SH-SY5Y (cell line): ENCODE measurements around the gene HRAS.

Source experiments
- GATA2 ChIP-seq: IDR thresholded peaks from 2 replicates; pipeline ENCODE4 v1.6.1; 2011; ENCODE audit warnings: mild to moderate bottlenecking, low read depth, low read length
- GATA3 ChIP-seq: IDR thresholded peaks from 2 replicates; pipeline ENCODE4 v1.6.1; 2011; ENCODE audit warnings: low read depth, mild to moderate bottlenecking, low read length, moderate library complexity

Gene HRAS

DNA sequence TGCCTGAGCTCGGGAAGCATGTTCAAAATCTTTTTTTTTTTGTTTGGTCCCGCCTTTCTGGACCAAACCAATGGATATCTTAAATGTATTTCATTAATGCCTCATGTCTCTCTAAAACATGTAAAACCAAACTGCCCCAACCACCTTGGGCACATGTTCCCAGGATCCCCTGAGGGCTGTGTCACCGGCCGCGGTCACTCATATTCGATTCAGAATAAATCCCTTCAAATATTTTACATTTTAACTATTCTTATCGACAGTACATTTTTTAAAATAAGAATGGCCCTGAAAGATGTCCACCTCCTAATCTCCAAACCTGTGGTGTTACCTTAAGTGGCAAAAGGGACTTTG, 30.4 kb downstream of the HRAS start:
- TF ChIP-seq GATA3 (no peak), GATA2 (no peak)

DNA sequence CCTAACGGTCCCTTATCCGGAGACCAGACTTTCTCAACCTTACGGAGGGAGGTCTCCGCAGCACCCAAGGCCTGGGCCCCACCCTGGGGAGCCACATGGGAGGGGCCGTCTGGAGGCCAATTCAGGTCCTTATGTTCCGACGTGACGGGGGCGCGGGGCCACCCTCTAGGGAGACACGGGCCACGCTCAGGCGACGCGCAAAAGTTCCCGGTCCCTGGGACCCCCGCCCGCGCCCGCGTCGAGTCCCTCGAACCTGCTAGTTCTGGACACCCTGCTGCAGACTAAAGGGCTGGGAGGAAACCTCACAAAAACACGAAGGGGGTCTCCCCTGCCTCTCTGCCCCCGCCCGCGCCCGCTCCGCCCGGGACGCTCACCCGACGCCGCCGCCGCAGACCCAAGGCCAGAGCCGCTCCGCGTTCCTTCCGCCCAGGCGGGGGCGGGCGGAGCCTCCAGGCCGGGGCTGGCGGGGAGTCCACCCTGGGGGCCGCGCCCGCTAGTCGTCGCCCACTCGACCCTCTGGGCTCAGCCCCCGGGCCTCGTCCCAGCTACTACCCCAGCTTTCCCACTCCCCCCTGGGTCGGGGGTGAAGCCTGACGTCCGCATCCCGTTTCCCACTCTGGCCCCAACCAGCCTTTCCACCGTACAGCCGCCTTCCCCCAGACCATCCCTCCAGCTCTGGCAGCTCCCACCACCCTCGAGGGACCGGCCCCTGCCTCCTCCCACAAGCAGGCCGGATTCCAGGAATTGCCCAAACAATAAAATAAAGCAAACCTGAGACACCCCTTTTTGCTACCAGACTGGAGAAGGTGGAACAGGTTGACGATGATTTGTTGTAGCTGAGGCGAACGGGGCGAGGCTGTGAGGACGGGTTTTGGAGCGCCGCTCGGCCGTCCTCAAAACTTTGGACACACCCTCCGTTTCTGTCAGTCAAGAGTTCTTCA, 31.1 kb downstream of the HRAS start:
- TF ChIP-seq GATA3 (no peak), GATA2 (no peak)

DNA sequence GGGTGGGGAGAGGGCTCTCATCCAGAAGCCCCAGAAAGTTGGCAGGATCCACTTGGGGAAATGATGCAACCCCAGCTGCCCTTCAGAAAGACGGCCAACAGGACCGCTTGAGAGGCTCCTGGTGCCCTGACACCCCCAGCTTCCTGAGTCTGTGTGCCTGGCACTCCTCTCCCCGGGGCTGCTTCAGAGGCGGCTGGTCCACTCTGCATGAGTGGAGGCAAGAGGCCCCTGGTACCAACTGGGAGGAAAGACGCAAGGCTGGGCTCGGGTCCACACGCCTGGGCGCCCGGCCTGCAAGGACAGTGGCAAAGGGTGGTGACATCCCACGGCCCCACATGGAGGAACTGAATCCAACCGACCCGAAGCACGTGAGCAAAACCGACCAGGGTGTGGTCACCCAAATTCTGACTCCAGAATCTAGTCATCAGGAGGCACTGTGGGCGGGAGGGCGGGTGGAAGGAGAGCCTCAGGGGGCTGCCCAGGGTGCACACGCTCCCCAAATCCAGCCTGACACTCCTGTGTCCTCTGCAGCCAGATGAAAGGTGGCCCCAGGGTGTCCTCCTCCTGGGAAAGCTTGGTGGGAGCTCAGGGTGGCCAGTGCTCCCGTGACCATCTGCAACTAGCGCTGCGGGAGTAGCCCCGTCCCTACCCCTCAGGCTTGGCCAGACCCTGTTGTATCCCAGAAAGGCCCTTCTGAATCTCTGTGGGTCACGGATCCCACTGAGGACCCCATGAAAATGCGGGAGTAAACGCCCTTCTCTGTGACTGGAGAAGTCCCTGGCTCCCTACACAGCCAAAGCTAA, 32.0 kb downstream of the HRAS start:
- TF ChIP-seq GATA2 (no peak), GATA3 (no peak)

DNA sequence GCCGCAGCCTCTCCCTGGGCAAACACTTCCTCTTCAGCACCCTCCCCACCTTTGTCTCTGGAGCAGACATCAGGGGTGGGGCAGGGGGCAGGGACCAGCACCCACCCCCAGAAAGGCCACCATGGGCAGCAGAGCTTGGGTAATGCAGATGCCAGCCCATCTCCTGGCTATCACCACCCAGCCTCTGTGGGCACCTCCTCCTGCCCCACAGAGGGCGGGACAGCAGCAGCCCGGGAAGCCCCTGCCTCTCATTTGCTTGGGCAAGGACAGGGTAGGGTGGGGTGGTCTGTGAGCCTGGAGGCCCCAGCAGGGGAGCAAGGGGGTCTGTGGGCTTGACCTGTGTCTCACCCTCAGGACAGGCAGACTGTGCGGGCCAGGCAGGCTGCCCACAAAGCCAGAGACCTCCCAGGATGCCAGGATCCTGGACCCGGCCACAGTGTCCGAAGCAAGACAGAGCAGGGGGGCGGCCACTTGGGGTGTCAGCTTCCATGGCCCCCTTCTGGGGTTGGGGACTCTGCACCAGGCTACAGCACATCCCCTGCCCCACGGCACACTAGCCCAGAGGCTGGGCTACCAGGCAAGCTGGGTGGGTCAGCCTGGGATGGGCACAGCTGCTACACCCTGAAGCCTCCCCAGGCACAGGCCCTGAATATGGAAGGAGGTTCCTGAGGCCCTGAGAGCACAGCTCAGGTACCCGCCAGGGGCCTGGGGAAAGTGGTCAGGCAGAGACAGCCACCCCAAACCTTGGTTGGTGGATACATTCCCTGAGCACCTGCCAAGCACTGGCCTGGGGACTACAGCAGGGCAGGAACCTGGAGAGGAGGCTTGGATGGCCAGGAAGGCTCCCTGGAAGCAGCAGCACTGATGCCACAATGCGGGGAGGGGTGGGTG, 32.8 kb downstream of the HRAS start:
- no peak for TF ChIP-seq GATA2
- no peak for TF ChIP-seq GATA3

DNA sequence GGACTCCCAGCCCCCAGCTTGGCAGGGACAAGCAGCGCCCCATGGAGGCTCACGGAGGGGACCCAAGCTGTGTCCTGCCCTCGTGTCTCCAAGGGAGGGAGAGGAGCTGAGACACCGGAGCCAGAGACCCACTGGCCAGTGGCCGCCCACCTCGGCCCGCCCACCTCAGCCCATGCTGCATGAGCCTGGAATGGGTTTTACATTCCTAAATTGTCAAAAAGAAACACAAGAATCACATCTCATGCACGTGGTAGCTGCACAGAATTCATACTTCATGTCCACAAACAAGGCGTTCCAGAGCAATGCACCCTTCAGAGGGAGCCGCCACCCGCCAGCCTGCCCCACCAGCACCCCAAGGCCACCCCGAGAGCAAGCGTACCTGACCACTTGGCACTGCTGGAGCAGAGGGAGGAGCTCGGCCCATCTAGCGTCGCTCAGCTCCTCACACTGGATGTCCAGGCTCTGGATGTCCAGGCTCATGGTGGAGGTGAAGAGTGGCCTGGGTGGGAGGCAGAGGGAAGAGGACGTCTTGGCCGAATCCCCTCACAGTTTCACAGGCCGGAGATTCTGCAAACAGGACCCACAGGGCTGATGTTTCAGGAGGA, 33.6 kb downstream of the HRAS start:
- TF ChIP-seq GATA3 = no peak
- TF ChIP-seq GATA2 = no peak

DNA sequence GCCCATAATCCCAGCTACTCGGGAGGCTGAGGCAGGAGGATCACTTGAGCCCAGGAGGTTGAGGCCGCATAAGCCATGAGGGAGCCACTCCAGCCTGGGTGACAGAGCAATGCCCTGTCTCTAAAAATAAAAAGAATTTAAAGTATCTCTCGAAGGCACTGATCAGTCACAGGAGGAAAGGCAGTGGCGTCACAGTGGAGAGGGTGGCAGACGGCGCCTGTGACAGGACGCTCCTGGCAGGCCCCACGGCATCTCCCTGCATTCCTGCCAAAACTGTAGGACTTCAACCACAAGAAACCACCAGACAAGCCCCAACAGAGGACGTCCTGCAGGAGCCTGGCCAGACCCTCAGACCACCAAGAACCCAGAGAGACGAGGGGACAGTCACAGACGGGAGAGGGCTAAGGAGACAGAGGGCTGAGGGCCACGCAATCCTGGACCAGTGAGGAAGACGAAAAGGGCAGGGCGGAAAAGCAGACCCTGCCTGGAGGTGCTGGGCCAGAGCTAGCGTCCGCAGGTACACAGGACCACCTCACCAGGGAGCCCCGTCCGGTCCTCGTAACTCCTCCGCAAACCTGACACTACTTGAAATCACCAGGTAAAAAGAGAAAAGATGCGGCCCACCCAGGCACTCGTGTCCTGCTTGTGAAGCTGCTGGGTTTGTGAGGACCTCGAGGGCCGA, 34.2 kb downstream of the HRAS start:
- TF ChIP-seq GATA2 = no peak

DNA sequence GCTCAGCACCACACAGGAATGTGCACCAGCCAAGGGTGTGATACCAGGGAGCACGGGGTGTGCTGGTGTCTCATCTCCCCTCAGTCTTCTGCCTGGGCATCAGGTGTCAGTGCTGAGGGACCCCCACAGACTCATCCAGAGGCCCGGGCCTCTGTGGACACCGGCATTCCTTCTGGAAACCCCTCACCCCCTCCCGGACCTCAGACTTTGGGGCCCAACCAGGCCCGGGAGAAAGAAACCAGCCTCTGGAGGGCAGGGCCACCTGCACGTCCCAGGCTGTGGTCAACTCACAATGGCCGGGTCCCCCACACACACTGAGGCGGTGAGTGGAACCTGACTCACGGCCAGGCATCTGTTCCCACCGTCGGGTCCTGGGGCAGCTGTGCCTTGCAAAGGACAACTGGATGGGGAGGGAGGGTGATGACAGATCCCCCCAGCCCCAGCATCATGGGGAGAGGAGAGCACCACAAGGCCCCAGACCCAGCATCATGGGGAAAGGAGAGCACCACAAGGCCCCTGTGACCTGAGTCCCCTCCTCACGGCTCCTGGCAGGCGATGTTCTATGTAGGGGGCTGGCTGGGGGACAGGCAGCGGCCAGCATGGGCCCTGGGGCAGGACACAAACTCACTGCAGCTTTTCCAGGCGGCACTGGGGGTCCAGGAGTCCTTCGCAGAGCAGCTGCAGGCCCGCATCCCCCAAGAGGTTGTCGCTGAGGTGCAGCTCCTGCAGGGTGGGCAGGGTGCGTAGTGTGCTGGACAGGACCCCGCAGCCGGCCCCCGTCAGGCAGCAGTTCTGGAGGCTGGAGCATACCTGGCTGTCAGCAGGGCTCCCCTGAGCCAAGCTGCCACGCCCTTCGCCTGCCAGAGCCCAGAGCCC, 35.9 kb downstream of the HRAS start:
- TF ChIP-seq GATA3 (no peak), GATA2 (no peak)

DNA sequence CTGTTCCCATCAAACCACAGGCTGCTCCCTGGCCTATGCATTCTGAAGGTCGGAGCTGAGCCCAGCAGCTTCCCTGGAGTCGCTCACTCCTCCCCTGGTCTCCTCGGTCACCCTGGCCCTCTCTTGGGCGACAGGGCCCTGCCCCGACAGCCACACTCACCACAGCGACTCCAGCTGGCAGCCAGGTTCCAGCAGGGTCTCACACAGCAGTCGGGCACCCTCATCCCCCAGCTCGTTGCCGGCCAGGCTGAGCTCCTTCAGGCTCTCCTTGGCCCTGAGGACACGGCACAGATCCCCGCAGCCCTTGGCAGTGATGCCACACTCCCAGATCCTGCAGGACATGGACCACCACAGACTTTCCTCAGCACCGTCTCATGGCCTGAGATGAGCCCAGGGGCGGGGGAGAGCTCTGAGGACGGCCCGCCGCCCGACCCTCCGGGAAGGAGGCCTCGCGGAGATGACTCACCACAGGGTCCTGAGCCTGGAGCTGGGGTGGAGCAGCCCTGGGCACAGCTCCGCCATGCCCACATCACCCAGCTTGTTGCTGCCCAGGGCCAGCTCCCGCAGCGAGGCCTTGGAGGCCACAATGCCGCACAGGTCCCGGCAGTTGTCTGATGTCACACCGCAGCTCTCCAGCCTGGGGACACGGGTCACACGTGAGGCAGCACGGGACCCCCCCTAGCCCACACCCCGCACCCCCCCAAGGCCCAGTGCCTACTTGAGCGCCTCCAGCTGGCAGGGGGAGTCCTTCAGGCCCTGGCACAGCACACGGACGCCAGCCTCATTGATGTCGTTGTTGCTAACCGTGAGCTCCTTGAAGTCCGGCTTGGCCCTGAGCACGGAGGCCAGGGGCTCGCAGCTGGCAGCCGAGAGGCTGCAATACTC, 36.8 kb downstream of the HRAS start:
- TF ChIP-seq GATA2 (no peak), GATA3 (no peak)

DNA sequence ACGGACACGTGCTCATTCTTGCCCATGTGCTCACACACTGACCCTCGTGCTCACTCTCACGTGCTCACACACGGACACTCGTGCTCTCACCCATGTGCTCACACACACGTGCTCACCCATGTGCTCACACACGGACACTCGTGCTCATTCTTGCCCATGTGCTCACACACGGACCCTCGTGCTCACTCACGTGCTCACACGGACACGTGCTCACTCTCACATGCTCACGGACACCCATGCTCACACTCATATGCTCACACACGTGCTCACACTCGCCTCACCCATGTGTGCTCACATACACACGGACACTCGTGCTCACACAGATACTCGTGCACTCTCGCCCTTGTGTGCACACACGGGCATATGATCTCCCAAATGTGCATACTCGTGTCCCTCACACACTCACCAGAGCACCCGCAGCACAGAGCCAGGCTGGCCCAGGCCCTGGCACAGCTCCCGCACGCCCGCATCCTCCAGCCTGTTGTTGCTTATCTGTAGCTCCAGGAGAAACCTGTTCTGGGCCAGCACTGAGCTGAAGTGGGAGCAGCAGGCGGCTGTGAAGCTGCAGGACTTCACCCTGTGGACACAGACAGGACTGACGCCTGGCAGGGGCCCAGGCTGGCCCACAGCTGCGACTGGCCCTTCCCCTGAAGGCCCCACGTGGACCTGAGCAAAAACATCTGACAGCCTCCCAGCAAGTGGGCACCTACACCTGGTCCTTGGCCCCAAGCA, 37.6 kb downstream of the HRAS start:
- TF ChIP-seq GATA3 (no peak), GATA2 (no peak)

DNA sequence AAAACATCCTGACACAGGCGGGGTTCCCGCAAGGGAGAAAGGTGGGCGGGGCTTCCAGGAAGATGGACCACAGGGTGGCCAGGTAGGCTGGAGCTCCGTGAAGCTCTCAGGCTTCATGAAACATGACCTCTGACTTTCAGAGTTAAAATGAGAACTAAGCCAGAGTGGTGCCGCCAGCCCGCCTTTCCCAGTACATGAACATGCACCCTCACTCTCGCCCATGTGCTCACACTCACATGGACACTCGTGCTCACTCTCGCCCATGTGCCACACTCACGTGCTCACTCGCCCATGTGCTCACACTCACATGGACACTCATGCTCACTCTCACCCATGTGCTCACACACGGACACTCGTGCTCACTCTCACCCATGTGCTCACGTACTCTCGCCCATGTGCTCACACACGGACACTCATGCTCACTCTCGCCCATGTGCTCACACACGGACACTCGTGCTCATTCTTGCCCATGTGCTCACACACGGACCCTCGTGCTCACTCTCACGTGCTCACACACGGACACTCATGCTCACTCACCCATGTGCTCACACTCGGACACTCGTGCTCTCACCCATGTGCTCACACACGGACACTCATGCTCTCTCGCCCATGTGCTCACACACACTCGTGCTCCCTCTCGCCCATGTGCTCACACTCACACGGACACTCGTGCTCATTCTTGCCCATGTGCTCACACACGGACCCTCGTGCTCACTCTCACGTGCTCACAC, 38.4 kb downstream of the HRAS start:
- no peak for TF ChIP-seq GATA2
- no peak for TF ChIP-seq GATA3

DNA sequence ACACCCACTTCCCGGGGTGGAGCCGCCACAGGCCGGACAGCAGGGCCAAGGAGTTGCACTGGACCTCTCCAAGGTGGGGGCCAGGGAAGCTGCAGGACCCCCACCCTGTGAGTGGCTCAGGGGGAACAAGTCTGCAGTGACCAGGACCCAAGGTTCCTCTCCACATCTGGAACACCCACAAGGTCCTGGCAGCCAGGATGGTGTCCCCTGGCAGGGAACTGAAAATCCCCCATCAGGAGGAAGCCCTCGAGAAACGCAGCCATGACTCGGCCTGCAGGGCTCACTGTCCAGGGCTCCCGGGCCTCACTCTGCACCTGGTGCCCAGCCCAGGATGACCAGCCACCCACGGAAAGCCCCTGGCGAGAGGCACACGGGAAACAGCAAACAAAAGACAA, 39.8 kb downstream of the HRAS start:
- TF ChIP-seq GATA3 (no peak), GATA2 (no peak)
